ENCODE measurements around the gene PHYKPL. TPM values are rescaled to one million over a fixed set of nuclear protein-coding genes. Genes with fewer than 3 reads are reported as not detected.

Gene PHYKPL
- total RNA-seq, 1 donor from 2014 or later: 29.2 TPM

GRCh38 chr5:178245389-178245788 is 12.8 kb upstream of the PHYKPL start:
- FAIRE-seq (no peak), DNase-seq (ENCODE audit: low read depth) (no peak)
- H3K27me3 ChIP-seq (ENCODE audit: control insufficient read depth, insufficient read depth, low read length): no peaks in the 10 kb centered on the region
- TF ChIP-seq, protein P1, sequence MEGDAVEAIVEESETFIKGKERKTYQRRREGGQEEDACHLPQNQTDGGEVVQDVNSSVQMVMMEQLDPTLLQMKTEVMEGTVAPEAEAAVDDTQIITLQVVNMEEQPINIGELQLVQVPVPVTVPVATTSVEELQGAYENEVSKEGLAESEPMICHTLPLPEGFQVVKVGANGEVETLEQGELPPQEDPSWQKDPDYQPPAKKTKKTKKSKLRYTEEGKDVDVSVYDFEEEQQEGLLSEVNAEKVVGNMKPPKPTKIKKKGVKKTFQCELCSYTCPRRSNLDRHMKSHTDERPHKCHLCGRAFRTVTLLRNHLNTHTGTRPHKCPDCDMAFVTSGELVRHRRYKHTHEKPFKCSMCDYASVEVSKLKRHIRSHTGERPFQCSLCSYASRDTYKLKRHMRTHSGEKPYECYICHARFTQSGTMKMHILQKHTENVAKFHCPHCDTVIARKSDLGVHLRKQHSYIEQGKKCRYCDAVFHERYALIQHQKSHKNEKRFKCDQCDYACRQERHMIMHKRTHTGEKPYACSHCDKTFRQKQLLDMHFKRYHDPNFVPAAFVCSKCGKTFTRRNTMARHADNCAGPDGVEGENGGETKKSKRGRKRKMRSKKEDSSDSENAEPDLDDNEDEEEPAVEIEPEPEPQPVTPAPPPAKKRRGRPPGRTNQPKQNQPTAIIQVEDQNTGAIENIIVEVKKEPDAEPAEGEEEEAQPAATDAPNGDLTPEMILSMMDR (IDR thresholded peaks at IDR 0.05; ENCODE audit: insufficient read depth, low read length, severe bottlenecking): no peak
- H3K4me3 ChIP-seq (ENCODE audit: low read depth, low read length): no peak overlapping the region
- no peaks in the 10 kb centered on the region for H3K36me3 ChIP-seq (ENCODE audit: control insufficient read depth, insufficient read depth, low read length)

GRCh38 chr5:178244576-178244975 is 12.0 kb upstream of the PHYKPL start:
- Histone ChIP-seq H3K36me3 (ENCODE audit: control insufficient read depth, insufficient read depth, low read length) (no peaks in the 10 kb centered on the region), H3K27me3 (ENCODE audit: control insufficient read depth, insufficient read depth, low read length) (no peaks in the 10 kb centered on the region), H3K4me3 (ENCODE audit: low read depth, low read length) (no peak overlapping the region)
- DNase-seq (ENCODE audit: low read depth): peak; percentile 89
- TF ChIP-seq, protein P1 (IDR thresholded peaks at IDR 0.05; ENCODE audit: insufficient read depth, low read length, severe bottlenecking): no peak
- peak; percentile 83 for FAIRE-seq

DNA sequence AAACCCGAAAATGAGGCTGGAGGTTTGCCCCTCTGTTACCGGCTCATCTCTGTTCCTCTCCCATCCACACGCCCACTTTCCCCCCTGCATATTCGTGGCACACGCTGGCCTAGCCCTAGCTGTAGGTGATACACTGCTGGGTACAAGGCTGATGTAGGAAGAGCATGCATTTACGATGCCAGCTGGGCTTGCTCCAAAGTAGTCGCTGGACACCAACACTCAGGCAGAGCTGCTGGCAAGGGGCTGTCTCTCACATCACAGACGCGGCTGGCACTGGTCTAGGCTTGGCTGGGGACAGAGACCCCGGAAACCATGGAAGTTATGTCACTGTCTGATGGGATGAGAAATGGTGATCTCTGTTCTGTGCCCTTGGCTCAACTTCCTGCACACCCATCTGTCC is 9.8 kb upstream of the PHYKPL start:
- TF ChIP-seq, protein P1 (IDR thresholded peaks at IDR 0.05; ENCODE audit: insufficient read depth, low read length, severe bottlenecking): no peak
- no peaks in the 10 kb centered on the region for H3K27me3 ChIP-seq (ENCODE audit: control insufficient read depth, insufficient read depth, low read length)
- H3K36me3 ChIP-seq (ENCODE audit: control insufficient read depth, insufficient read depth, low read length): no peaks in the 10 kb centered on the region
- no peak for DNase-seq (ENCODE audit: low read depth)
- no peak for FAIRE-seq
- no peak overlapping the region for H3K4me3 ChIP-seq (ENCODE audit: low read depth, low read length)

- DNase-seq (ENCODE audit: low read depth) (no peak), FAIRE-seq (no peak)
- Histone ChIP-seq H3K36me3 (ENCODE audit: control insufficient read depth, insufficient read depth, low read length) (no peaks in the 10 kb centered on the region), H3K4me3 (ENCODE audit: low read depth, low read length) (no peak overlapping the region), H3K27me3 (ENCODE audit: control insufficient read depth, insufficient read depth, low read length) (no peaks in the 10 kb centered on the region)
- TF ChIP-seq, protein P1 (IDR thresholded peaks at IDR 0.05; ENCODE audit: insufficient read depth, low read length, severe bottlenecking): no peak
Observed at GRCh38 chr5:178241688-178242231, 9.2 kb upstream of the PHYKPL start.

GRCh38 chr5:178241231-178241663 is 8.6 kb upstream of the PHYKPL start:
- H3K27me3 ChIP-seq (ENCODE audit: control insufficient read depth, insufficient read depth, low read length): no peaks in the 10 kb centered on the region
- no peak overlapping the region for H3K4me3 ChIP-seq (ENCODE audit: low read depth, low read length)
- DNase-seq (ENCODE audit: low read depth) (no peak), FAIRE-seq (no peak)
- no peaks in the 10 kb centered on the region for H3K36me3 ChIP-seq (ENCODE audit: control insufficient read depth, insufficient read depth, low read length)
- TF ChIP-seq, protein P1 (IDR thresholded peaks at IDR 0.05; ENCODE audit: insufficient read depth, low read length, severe bottlenecking): no peak

GRCh38 chr5:178240766-178241165 is 8.2 kb upstream of the PHYKPL start:
- TF ChIP-seq, protein P1 (IDR thresholded peaks at IDR 0.05; ENCODE audit: insufficient read depth, low read length, severe bottlenecking): no peak
- Histone ChIP-seq H3K27me3 (ENCODE audit: control insufficient read depth, insufficient read depth, low read length) (no peaks in the 10 kb centered on the region), H3K36me3 (ENCODE audit: control insufficient read depth, insufficient read depth, low read length) (no peaks in the 10 kb centered on the region), H3K4me3 (ENCODE audit: low read depth, low read length) (no peak overlapping the region)
- FAIRE-seq (no peak), DNase-seq (ENCODE audit: low read depth) (no peak)
